ENCODE results near the gene FKBP2.

FKBP2 gene

GRCh38 chr11:64260147-64260708, 19.3 kb downstream of the FKBP2 start:
- no peak for DNase-seq
- no peak for TF ChIP-seq CTCF (IDR thresholded peaks at IDR 0.05)
- Mint-ChIP-seq H3K4me1 (peaks cover 30% of the 10 kb centered on the region), H3K9me3 (no peaks in the 10 kb centered on the region), H3K27ac (peak overlapping the region; percentile 89), H3K27me3 (ENCODE audit: low read depth, poor library complexity) (peaks cover 2% of the 10 kb centered on the region), H3K36me3 (ENCODE audit: low read depth) (peaks cover 21% of the 10 kb centered on the region), H3K4me3 (no peak overlapping the region)

- H3K4me3 Mint-ChIP-seq: no peak overlapping the region
- H3K36me3 Mint-ChIP-seq (ENCODE audit: low read depth): peaks cover 21% of the 10 kb centered on the region
- peaks cover 27% of the 10 kb centered on the region for H3K4me1 Mint-ChIP-seq
- no peaks in the 10 kb centered on the region for H3K9me3 Mint-ChIP-seq
- DNase-seq: no peak
- H3K27ac Mint-ChIP-seq: no peak overlapping the region
- H3K27me3 Mint-ChIP-seq (ENCODE audit: low read depth, poor library complexity): peaks cover 2% of the 10 kb centered on the region
- TF ChIP-seq CTCF (IDR thresholded peaks at IDR 0.05): no peak
Observed at GRCh38 chr11:64261556-64262080, 20.7 kb downstream of the FKBP2 start.

- no peaks in the 10 kb centered on the region for H3K9me3 Mint-ChIP-seq
- H3K36me3 Mint-ChIP-seq (ENCODE audit: low read depth): peaks cover 21% of the 10 kb centered on the region
- H3K27ac Mint-ChIP-seq: no peak overlapping the region
- TF ChIP-seq CTCF (IDR thresholded peaks at IDR 0.05): no peak
- peaks cover 2% of the 10 kb centered on the region for H3K27me3 Mint-ChIP-seq (ENCODE audit: low read depth, poor library complexity)
- peaks cover 27% of the 10 kb centered on the region for H3K4me1 Mint-ChIP-seq
- DNase-seq: no peak
- no peak overlapping the region for H3K4me3 Mint-ChIP-seq
Observed at GRCh38 chr11:64262271-64263002, 21.5 kb downstream of the FKBP2 start.

- peak overlapping the region; percentile 59 for H3K27ac Mint-ChIP-seq
- peaks cover 35% of the 10 kb centered on the region for H3K4me1 Mint-ChIP-seq
- H3K4me3 Mint-ChIP-seq: no peak overlapping the region
- no peak for TF ChIP-seq CTCF (IDR thresholded peaks at IDR 0.05)
- DNase-seq: peak; percentile 60
- H3K27me3 Mint-ChIP-seq (ENCODE audit: low read depth, poor library complexity): peaks cover 2% of the 10 kb centered on the region
- peaks cover 16% of the 10 kb centered on the region for H3K36me3 Mint-ChIP-seq (ENCODE audit: low read depth)
- no peaks in the 10 kb centered on the region for H3K9me3 Mint-ChIP-seq
Observed at GRCh38 chr11:64263021-64263946, 22.4 kb downstream of the FKBP2 start.

- Mint-ChIP-seq H3K27me3 (ENCODE audit: low read depth, poor library complexity) (peaks cover 2% of the 10 kb centered on the region), H3K27ac (peak overlapping the region; percentile 88), H3K36me3 (ENCODE audit: low read depth) (peaks cover 16% of the 10 kb centered on the region), H3K9me3 (no peaks in the 10 kb centered on the region), H3K4me3 (no peak overlapping the region), H3K4me1 (peaks cover 42% of the 10 kb centered on the region)
- no peak for TF ChIP-seq CTCF (IDR thresholded peaks at IDR 0.05)
- no peak for DNase-seq
Observed at GRCh38 chr11:64263947-64264317, 23.0 kb downstream of the FKBP2 start.

All from nephron progenitor cell (in vitro differentiated cells).